GM21390 (cell line): ENCODE results near the gene TAF6L.
A peak's percentile ranks its signal among the peaks of the same experiment; 100 is the strongest.
"Not testable (repeated sequence)": the region's sequence is repeated elsewhere in the genome, so short reads cannot be mapped to it uniquely, and the experiment has no call there.

Experiments used
- ATAC-seq: cut with Tn5 transposase; IDR thresholded peaks from one replicate; pipeline ENCODE4 v1.9.1; 2021; ENCODE audit not compliant: unreplicated experiment

TAF6L gene

GRCh38 chr11:62757846-62758788 is 13.1 kb upstream of the TAF6L start:
- ATAC-seq = no peak

GRCh38 chr11:62760867-62761227 is 10.3 kb upstream of the TAF6L start:
- ATAC-seq = not testable (repeated sequence)

- peak; percentile 4 for ATAC-seq
These were observed 435 bp upstream of the TAF6L start for GRCh38 chr11:62770778-62771143.

GRCh38 chr11:62774407-62774806 is 3.2 kb downstream of the TAF6L start:
- no peak for ATAC-seq

- no peak for ATAC-seq
These were observed 4.5 kb downstream of the TAF6L start for GRCh38 chr11:62775646-62776045.

GRCh38 chr11:62777389-62777788 is 6.2 kb downstream of the TAF6L start:
- no peak for ATAC-seq

GRCh38 chr11:62778441-62778840 is 7.2 kb downstream of the TAF6L start:
- no peak for ATAC-seq

- ATAC-seq = no peak
These were observed 11.6 kb downstream of the TAF6L start for GRCh38 chr11:62782753-62783152.

- ATAC-seq = peak; percentile 67
These were observed 15.3 kb downstream of the TAF6L start for GRCh38 chr11:62786318-62787004.

GRCh38 chr11:62787005-62787759 is 16.0 kb downstream of the TAF6L start, which contains the start of gene TMEM179B:
TMEM179B (plus strand) TSS chr11:62787402; CDS start chr11:62787432, 30 bp downstream.
- ATAC-seq = peak; percentile 58

GRCh38 chr11:62788991-62789390 is 17.8 kb downstream of the TAF6L start:
- ATAC-seq = no peak

- no peak for ATAC-seq
These were observed 18.4 kb downstream of the TAF6L start for GRCh38 chr11:62789576-62789975.

GRCh38 chr11:62791501-62792201 is 20.5 kb downstream of the TAF6L start, which contains the start of gene TMEM223:
TMEM223 (minus strand) TSS chr11:62792006; CDS start chr11:62791994, 12 bp downstream.
- peak; percentile 69 for ATAC-seq

- ATAC-seq = no peak
These were observed 21.0 kb downstream of the TAF6L start for GRCh38 chr11:62792202-62792575.

GRCh38 chr11:62794201-62794775 is 23.1 kb downstream of the TAF6L start:
- ATAC-seq = no peak

GRCh38 chr11:62796281-62796680 is 25.1 kb downstream of the TAF6L start:
- ATAC-seq = no peak

- ATAC-seq = no peak
These were observed 28.3 kb downstream of the TAF6L start for GRCh38 chr11:62799486-62799885.

- ATAC-seq = no peak
These were observed 29.9 kb downstream of the TAF6L start for GRCh38 chr11:62801071-62801470.

GRCh38 chr11:62804310-62805075 is 33.3 kb downstream of the TAF6L start:
- ATAC-seq = peak; percentile 15
